Measurements from ENCODE around the gene KDM4C. TPM values are rescaled to one million over a fixed set of nuclear protein-coding genes. Genes with fewer than 3 reads are reported as not detected.

The KDM4C gene
- polyA plus RNA-seq, 1 donor (not counting 4 experiments of a cell fraction or from before 2014, with no cell fraction given): 17.2 TPM

DNA sequence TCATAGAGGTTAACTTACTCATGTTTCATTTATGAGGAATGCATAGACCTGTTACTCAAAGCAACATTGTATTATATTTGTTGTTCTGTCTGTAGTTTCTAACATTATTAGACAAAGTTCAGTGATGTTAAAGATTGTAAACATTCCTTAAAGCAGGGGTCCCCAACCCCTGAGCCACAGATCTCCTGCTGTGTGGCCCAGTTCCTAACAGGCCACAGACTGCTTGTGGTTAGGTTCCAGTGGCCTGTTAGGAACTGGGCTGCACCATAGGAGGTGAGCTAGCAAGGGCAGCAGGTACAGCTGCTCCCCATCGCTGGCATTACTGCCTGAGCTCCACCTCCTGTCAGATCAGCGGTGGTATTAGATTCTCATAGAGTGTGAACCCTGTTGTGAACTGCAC is 181.1 kb downstream of the KDM4C start:
- Histone ChIP-seq H3K9me1 (ENCODE audit: control insufficient read depth, extremely low read depth, insufficient read depth, low read length) (no peaks in the 10 kb centered on the region), H4K20me1 (ENCODE audit: control insufficient read depth, extremely low read depth, insufficient read depth, low read length) (no peaks in the 10 kb centered on the region), H3K4me3 (ENCODE audit: control insufficient read depth in 2 of 3, extremely low read depth in 1 of 3, insufficient read depth in 2 of 3, low read depth in 1 of 3, low read length in 3 of 3) (no peak overlapping the region), H2AFZ (ENCODE audit: control insufficient read depth, low read length) (no peak overlapping the region), H3K79me2 (ENCODE audit: control insufficient read depth, insufficient read depth, low read length) (no peaks in the 10 kb centered on the region), H3K4me1 (ENCODE audit: control insufficient read depth, extremely low read depth, insufficient read depth, low read length) (peaks cover 10% of the 10 kb centered on the region), H3K9ac (ENCODE audit: control insufficient read depth, extremely low read depth, insufficient read depth, low read length) (no peak overlapping the region), H3K4me2 (ENCODE audit: control insufficient read depth, extremely low read depth, insufficient read depth, low read depth, low read length) (no peak overlapping the region), H3K36me3 (ENCODE audit: control insufficient read depth in 2 of 2, extremely low read depth in 1 of 2, insufficient read depth in 2 of 2, low read length in 2 of 2) (peaks cover 0 to 3% of the 10 kb centered on the region in 2 experiments), H3K9me3 (ENCODE audit: control insufficient read depth, low read depth, low read length) (no peaks in the 10 kb centered on the region), H3K27me3 (ENCODE audit: control insufficient read depth, extremely low read depth, insufficient read depth, low read length) (no peaks in the 10 kb centered on the region), H3K27ac (ENCODE audit: control insufficient read depth, insufficient read depth, low read length) (no peak overlapping the region)
- TF ChIP-seq EZH2 (IDR thresholded peaks at IDR 0.05; ENCODE audit: low read length): no peak
- dilution Hi-C loops (cut with MboI; ENCODE audit: extremely low pct_ligation_motif_present, low sequenced_read_pairs): no loop called here
- no peak for FAIRE-seq
- no peak for DNase-seq (ENCODE audit: low read depth, low spot score)

DNA sequence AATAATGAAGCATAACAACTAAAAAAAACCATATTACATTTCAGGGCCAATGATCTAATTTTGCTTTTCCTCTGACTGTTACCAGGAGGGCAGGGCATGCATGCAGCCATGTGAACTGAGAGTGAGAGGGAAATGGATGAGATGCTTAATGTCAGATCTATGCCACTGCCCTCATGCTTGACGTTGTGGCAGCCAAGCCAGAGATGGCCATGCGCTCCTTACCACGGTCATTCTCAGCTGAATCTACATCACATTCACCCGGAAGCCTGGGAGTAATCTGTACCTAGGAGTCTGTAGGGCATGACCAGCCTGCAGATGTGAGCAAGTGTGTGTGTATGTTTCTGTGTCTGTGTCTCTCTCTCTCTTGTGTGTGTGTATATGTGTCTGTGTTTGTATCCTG is 183.7 kb downstream of the KDM4C start:
- dilution Hi-C loops (cut with MboI; ENCODE audit: extremely low pct_ligation_motif_present, low sequenced_read_pairs): no loop called here
- TF ChIP-seq EZH2 (IDR thresholded peaks at IDR 0.05; ENCODE audit: low read length): no peak
- TF ChIP-seq, protein P1, sequence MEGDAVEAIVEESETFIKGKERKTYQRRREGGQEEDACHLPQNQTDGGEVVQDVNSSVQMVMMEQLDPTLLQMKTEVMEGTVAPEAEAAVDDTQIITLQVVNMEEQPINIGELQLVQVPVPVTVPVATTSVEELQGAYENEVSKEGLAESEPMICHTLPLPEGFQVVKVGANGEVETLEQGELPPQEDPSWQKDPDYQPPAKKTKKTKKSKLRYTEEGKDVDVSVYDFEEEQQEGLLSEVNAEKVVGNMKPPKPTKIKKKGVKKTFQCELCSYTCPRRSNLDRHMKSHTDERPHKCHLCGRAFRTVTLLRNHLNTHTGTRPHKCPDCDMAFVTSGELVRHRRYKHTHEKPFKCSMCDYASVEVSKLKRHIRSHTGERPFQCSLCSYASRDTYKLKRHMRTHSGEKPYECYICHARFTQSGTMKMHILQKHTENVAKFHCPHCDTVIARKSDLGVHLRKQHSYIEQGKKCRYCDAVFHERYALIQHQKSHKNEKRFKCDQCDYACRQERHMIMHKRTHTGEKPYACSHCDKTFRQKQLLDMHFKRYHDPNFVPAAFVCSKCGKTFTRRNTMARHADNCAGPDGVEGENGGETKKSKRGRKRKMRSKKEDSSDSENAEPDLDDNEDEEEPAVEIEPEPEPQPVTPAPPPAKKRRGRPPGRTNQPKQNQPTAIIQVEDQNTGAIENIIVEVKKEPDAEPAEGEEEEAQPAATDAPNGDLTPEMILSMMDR (optimal IDR thresholded peaks at IDR 0.05 in 1 of 3, IDR thresholded peaks at IDR 0.05 in 1 of 3, conservative IDR thresholded peaks at IDR 0.05 in 1 of 3; ENCODE audit: extremely low read depth in 1 of 3, insufficient read depth in 2 of 3, low read length in 3 of 3): no peak
- no peaks in the 10 kb centered on the region for H4K20me1 ChIP-seq (ENCODE audit: control insufficient read depth, extremely low read depth, insufficient read depth, low read length)
- H3K4me2 ChIP-seq (ENCODE audit: control insufficient read depth, extremely low read depth, insufficient read depth, low read depth, low read length): no peak overlapping the region
- H3K4me1 ChIP-seq (ENCODE audit: control insufficient read depth, extremely low read depth, insufficient read depth, low read length): peaks cover 20% of the 10 kb centered on the region
- no peaks in the 10 kb centered on the region for H3K79me2 ChIP-seq (ENCODE audit: control insufficient read depth, insufficient read depth, low read length)
- H3K27ac ChIP-seq (ENCODE audit: control insufficient read depth, insufficient read depth, low read length): no peak overlapping the region
- no peak for DNase-seq (ENCODE audit: low read depth, low spot score)
- no peak for FAIRE-seq
- no peak overlapping the region for H3K4me3 ChIP-seq (ENCODE audit: control insufficient read depth in 2 of 3, extremely low read depth in 1 of 3, insufficient read depth in 2 of 3, low read depth in 1 of 3, low read length in 3 of 3)
- no peak overlapping the region for H2AFZ ChIP-seq (ENCODE audit: control insufficient read depth, low read length)
- H3K9ac ChIP-seq (ENCODE audit: control insufficient read depth, extremely low read depth, insufficient read depth, low read length): no peak overlapping the region
- H3K9me3 ChIP-seq (ENCODE audit: control insufficient read depth, low read depth, low read length): no peaks in the 10 kb centered on the region
- H3K9me1 ChIP-seq (ENCODE audit: control insufficient read depth, extremely low read depth, insufficient read depth, low read length): no peaks in the 10 kb centered on the region
- no peaks in the 10 kb centered on the region for H3K27me3 ChIP-seq (ENCODE audit: control insufficient read depth, extremely low read depth, insufficient read depth, low read length)
- peaks cover 0 to 3% of the 10 kb centered on the region in 2 experiments for H3K36me3 ChIP-seq (ENCODE audit: control insufficient read depth in 2 of 2, extremely low read depth in 1 of 2, insufficient read depth in 2 of 2, low read length in 2 of 2)

DNA sequence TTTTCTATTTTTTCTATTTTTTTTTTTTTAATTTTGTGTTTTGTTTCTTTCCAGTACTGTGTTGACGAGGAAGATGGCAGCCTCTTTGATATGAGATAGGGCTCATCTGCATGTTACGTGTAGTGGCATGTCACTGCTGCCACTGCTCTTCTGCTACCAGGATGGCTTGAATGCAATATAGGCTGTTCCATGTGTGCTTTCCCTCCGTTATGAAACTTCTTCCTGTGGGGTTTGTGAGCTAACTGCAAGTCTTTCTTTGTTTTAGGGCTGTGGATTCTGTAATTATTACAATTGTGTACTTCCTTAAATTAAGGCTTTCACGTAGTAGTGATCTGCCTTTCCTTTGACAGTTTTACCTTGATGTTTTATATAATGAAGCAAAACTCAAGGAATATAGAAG is 184.6 kb downstream of the KDM4C start:
- no peak for TF ChIP-seq EZH2 (IDR thresholded peaks at IDR 0.05; ENCODE audit: low read length)
- TF ChIP-seq, protein P1 (optimal IDR thresholded peaks at IDR 0.05 in 1 of 3, IDR thresholded peaks at IDR 0.05 in 1 of 3, conservative IDR thresholded peaks at IDR 0.05 in 1 of 3; ENCODE audit: extremely low read depth in 1 of 3, insufficient read depth in 2 of 3, low read length in 3 of 3): no peak
- H3K9me1 ChIP-seq (ENCODE audit: control insufficient read depth, extremely low read depth, insufficient read depth, low read length): no peaks in the 10 kb centered on the region
- no peaks in the 10 kb centered on the region for H3K79me2 ChIP-seq (ENCODE audit: control insufficient read depth, insufficient read depth, low read length)
- no peak overlapping the region for H2AFZ ChIP-seq (ENCODE audit: control insufficient read depth, low read length)
- no peak overlapping the region for H3K4me3 ChIP-seq (ENCODE audit: control insufficient read depth in 2 of 3, extremely low read depth in 1 of 3, insufficient read depth in 2 of 3, low read depth in 1 of 3, low read length in 3 of 3)
- DNase-seq (ENCODE audit: low read depth, low spot score) (no peak), FAIRE-seq (no peak)
- H3K27me3 ChIP-seq (ENCODE audit: control insufficient read depth, extremely low read depth, insufficient read depth, low read length): no peaks in the 10 kb centered on the region
- peaks cover 0 to 3% of the 10 kb centered on the region in 2 experiments for H3K36me3 ChIP-seq (ENCODE audit: control insufficient read depth in 2 of 2, extremely low read depth in 1 of 2, insufficient read depth in 2 of 2, low read length in 2 of 2)
- no peaks in the 10 kb centered on the region for H4K20me1 ChIP-seq (ENCODE audit: control insufficient read depth, extremely low read depth, insufficient read depth, low read length)
- no peak overlapping the region for H3K9ac ChIP-seq (ENCODE audit: control insufficient read depth, extremely low read depth, insufficient read depth, low read length)
- H3K27ac ChIP-seq (ENCODE audit: control insufficient read depth, insufficient read depth, low read length): no peak overlapping the region
- no peaks in the 10 kb centered on the region for H3K9me3 ChIP-seq (ENCODE audit: control insufficient read depth, low read depth, low read length)
- H3K4me2 ChIP-seq (ENCODE audit: control insufficient read depth, extremely low read depth, insufficient read depth, low read depth, low read length): no peak overlapping the region
- H3K4me1 ChIP-seq (ENCODE audit: control insufficient read depth, extremely low read depth, insufficient read depth, low read length): peaks cover 20% of the 10 kb centered on the region
- dilution Hi-C loops (cut with MboI; ENCODE audit: extremely low pct_ligation_motif_present, low sequenced_read_pairs): no loop called here
